H1 (cell line): ENCODE results near the gene CC2D1B. TPM values are rescaled to one million over a fixed set of nuclear protein-coding genes. Genes with fewer than 3 reads are reported as not detected.

Experiments used
- RAD21 ChIP-seq, 2 experiments: IDR thresholded peaks in 1 of 2; conservative IDR thresholded peaks in 1 of 2; 2 replicates each; pipeline ENCODE4 v1.6.1; 2011; ENCODE audit warnings: low read depth in 2 of 2, low read length in 2 of 2, improper control_type of control experiment in 1 of 2, inconsistent platforms in 1 of 2, mild to moderate bottlenecking in 1 of 2, moderate library complexity in 1 of 2
- TBP ChIP-seq: IDR thresholded peaks from 2 replicates; pipeline ENCODE4 v1.6.1; 2011; ENCODE audit warnings: low read depth, low read length, improper control_type of control experiment
- TEAD4 ChIP-seq: IDR thresholded peaks from 2 replicates; pipeline ENCODE4 v1.6.1; 2012; ENCODE audit warnings: low read depth, low read length, inconsistent platforms, mixed read lengths
- polyA plus RNA-seq, 7 experiments: library from polyadenylated mRNA; depleted of rRNA in 3 of 7; stranded (reverse) in 5 of 7; unstranded in 2 of 7; fragments of >200 nt in 5 of 7; fragments of 200-250 nt in 2 of 7; gene quantifications; 1 replicate in 5 of 7; 2 replicates in 1 of 7; 4 replicates in 1 of 7; pipeline versions ENCODE4 v1.2.1 to v1.2.3, GENCODE V29; 2011 to 2013; ENCODE audit warnings: missing spikeins in 2 of 7, mixed read lengths in 2 of 7
- total RNA-seq: library from RNA; stranded (reverse); fragmentation: NEBNext Ultra II Directional; extraction: Animal tissue kit (Norgen Biotek cat#: 25700); gene quantifications from 2 replicates; pipeline ENCODE4 v1.2.1, GENCODE V29; 2021

The CC2D1B gene
- total and polyA plus RNA-seq, 2 of the 8 experiments (the other 6 are each of a cell fraction or from before 2014, with no cell fraction given), result 7.4 to 13.1 TPM

DNA sequence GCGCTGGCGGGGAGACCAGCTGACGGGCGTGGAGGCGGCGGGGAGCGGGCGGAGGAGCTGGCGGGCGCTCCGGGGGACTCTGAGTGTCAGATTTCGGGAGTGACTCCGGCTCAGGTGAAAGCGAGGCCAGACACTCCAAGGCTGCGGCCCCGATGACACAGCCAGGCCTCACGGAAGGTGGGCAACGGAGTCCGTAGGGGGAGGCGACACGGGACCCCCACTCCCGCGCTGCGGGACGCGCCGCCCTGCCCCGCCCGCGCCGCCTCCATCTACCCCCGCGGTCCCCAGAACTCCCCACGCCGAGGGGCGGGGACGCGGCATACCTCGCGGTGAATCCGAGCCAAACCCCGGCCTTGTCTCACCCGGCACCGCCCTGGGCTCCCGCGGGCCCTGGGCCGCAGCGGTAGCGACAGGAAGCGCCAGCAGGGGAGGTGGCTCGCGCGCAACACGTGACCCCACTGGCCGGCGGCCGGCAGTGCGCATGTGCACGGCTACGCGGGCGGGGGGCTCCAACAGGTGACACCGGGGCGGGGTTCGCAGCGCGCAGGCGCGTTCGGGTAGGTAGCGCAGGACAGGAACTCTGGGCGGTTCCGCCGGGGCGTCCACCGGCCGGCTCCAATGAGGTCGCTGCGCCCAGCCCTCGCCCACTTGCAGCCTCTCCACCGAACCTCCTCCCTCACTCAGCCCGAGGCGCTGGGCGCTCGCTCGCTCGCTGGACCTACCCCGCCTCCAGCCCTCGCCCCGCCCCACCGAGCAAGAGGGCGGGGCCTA is at the start of gene CC2D1B (continued):
- TF ChIP-seq RAD21 (IDR thresholded peaks at IDR 0.05 in 1 of 2, conservative IDR thresholded peaks at IDR 0.05 in 1 of 2; ENCODE audit: low read depth in 2 of 2, low read length in 2 of 2), result no peak; a peak in 1 of 4 replicates
- peak; percentile 44; the same call in 1 of the 2 replicates for TF ChIP-seq TBP
- TF ChIP-seq TEAD4, result no peak
